NCI-H1436 (cell line): ENCODE results near the gene OR13H1.
"Not testable (repeated sequence)": the region's sequence is repeated elsewhere in the genome, so short reads cannot be mapped to it uniquely, and the experiment has no call there.

Experiments
- DNase-seq: peaks from one replicate; lab custom pipeline; 2025; lab: John Stamatoyannopoulos, UW

The OR13H1 gene, protein sequence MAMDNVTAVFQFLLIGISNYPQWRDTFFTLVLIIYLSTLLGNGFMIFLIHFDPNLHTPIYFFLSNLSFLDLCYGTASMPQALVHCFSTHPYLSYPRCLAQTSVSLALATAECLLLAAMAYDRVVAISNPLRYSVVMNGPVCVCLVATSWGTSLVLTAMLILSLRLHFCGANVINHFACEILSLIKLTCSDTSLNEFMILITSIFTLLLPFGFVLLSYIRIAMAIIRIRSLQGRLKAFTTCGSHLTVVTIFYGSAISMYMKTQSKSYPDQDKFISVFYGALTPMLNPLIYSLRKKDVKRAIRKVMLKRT

GRCh38 chrX:131543774-131544173 lies at the start of gene OR13H1:
TSS of gene OR13H1 (plus strand) at chrX:131544074. CDS start at chrX:131544074, 0 bp downstream.
- DNase-seq, result no peak

- not testable (repeated sequence) for DNase-seq
These were observed 42.3 kb upstream of the OR13H1 start for GRCh38 chrX:131501556-131501955.

DNA sequence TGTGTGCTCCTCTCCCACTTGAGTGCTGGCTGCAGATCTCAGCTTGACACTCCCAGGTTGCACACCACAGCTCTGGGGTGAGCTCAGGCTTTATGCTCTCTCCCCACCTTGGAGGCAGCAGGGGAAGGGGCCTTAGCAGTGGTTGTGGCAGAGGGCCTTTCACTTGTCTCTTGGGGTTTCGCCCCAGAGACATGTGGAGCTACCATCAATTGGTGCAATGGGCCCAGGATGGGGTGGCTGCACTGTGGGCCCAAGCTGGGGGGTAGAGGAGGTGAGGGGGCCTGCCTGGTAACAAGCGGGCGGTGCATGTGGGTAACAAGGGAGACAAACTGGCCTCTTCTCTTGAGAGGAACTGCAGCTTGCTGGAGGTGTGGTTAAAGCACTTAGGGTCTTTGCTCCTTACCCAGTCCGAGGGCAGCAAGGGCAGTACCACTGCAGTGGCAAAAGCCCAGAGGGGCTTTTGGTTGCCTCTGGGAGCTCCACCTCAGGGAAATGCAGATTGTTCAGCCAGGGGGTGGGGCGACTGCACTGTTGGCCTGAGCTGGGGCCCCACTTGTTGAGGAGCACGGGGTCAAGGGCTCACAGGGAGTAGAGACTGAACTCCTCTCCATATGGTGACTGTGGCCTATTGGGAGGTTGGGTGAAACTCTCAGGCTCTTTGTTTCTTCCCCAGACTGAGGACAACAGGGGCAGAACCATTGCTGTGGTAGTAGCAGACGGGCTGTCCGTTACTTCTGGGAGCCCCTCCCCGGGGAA lies 30.5 kb upstream of the OR13H1 start:
- DNase-seq, result no peak

DNA sequence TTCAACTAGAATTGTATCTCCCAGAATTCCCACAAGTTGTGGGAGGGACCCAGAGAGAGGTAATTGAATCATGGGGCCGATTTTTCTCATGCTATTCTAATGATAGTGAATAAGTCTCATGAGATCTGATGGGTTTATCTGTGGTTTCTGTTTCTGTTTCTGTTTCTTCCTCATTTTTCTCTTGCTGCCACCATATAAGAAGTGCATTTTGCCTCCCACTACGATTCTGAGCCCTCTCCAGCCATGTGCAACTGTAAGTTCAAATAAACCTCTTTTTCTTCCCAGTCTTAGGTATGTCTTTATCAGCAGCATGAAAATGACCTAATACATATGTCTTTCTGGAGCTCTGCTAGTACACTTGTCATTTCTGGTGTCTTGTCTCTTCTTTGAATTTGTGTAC lies 22.1 kb upstream of the OR13H1 start:
- DNase-seq, result no peak

GRCh38 chrX:131544218-131544617 lies 344 bp downstream of the OR13H1 start:
- DNase-seq, result no peak

- no peak for DNase-seq
These were observed 5.1 kb downstream of the OR13H1 start for GRCh38 chrX:131549011-131549410.

- not testable (repeated sequence) for DNase-seq
These were observed 8.6 kb downstream of the OR13H1 start for GRCh38 chrX:131552453-131552852.

DNA sequence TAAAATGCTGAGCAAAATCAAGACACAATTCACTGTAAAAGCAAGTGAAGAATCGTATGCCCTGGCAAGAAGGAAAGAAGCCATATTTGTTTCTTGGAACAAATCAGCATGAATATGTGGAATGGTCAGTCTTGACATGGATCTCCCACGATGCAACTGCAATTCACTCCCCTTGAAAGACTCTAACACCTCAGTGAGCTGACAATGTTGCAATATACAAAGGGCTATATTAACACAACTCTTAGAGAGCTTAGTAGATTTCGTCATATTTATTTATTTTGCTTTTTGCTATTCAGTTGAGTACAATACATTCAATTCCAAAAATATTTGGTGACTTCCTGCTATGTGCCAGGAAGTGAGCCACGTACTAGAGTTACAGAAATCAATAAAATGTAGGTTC lies 14.7 kb downstream of the OR13H1 start:
- DNase-seq, result no peak

DNA sequence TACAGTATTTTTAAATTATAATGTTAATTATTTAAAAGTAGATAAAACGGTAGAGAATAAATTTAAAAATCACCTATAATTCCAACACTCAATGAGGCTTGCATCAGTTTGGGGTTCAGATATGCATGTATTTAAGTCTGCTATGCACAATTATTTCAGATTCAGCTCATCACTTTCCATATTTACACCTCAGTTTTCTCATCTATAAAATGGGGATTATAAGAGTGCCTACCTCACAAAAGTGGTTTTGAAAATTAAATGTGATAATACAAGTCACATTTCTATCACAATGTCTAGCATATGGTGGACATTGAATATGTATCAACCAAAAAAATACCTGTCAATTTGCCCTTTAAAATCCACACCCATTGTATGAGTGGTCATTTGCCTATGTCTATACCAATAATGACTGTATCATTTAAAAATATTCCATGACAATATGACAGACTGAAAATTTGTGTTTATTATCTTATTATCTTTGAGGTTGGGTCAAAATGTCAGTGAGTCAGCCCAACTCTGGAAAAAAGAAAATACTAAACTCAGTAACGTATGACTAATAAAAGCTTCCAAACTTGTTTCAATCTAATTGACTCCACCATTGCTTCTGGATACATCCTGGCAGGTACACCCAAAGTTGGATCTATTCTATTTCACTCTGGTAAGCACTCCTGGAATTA lies 20.8 kb downstream of the OR13H1 start:
- no peak for DNase-seq

DNA sequence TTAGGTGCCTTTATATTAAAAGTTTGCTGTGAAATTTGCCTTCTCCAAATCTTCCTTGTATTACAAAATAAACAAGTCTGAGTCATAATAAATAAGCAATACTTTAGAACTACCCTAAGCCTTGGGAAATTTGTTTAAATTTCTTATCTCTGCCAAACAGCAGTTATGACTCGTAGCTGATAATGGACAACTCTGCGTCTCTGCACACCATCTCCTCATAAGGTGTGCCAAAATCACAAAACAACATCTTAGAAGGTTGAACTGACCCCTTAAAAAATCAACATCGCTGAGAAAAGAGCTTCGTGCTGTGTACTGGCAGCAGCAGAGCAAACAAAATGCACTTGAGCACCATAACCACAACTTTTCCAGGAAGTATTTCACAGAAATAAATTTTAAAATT lies 22.0 kb downstream of the OR13H1 start:
- DNase-seq, result no peak

DNA sequence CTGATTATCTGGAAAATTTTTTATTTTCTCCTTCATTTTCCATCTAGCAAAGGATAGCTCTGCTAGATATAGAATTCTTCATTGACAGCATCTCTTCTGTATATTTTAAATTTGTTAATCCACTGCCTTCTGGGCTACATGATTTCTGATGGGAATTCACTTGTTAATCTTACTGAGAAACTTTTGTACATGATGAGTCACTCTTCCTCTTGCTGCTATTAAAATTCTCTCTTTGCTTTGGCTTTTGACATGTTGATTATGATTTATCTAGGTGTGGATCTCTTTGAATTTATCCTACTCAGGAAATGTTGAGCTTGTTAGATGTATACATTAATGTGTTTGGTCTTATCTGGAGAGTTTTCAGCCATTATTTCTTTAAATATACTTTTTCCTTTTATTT lies 27.5 kb downstream of the OR13H1 start:
- no peak for DNase-seq

- DNase-seq, result no peak
These were observed 28.6 kb downstream of the OR13H1 start for GRCh38 chrX:131572372-131573014.

DNA sequence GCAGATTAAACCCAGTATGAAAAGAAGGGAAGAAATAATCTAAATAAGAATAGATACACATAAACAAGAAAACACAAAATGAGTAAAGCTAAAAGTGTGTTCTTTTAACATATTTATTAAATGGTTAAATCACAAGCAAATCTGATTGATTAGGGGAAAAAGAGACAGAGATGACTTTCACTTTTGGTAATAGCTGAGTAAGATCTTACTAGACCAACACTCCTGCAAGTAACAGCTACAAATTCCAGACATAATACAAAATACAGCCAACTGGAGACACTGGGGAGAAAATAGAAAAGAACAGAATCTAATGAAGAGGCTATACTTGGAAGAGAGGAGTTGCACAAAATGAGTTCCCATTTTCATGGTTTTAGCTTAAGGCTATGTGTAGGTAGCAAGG lies 33.5 kb downstream of the OR13H1 start:
- no peak for DNase-seq

- DNase-seq, result no peak
These were observed 34.3 kb downstream of the OR13H1 start for GRCh38 chrX:131577999-131578734.

DNA sequence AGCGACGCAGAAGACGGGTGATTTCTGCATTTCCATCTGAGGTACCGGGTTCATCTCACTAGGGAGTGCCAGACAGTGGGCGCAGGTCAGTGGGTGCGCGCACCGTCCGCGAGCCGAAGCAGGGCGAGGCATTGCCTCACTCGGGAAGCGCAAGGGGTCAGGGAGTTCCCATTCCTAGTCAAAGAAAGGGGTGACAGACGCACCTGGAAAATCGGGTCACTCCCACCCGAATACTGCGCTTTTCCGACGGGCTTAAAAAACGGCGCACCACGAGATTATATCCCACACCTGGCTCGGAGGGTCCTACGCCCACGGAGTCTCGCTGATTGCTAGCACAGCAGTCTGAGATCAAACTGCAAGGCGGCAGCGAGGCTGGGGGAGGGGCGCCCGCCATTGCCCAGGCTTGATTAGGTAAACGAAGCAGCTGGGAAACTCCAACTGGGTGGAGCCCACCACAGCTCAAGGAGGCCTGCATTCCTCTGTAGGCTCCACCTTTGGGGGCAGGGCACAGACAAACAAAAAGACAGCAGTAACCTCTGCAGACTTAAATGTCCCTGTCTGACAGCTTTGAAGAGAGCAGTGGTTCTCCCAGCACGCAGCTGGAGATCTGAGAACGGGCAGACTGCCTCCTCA lies 35.0 kb downstream of the OR13H1 start:
- not testable (repeated sequence) for DNase-seq

GRCh38 chrX:131588995-131589394 lies 45.1 kb downstream of the OR13H1 start:
- DNase-seq, result no peak
